GM12892 (cell line): ENCODE results near the gene GCNT1.
"Not testable (repeated sequence)": the region's sequence is repeated elsewhere in the genome, so short reads cannot be mapped to it uniquely, and the experiment has no call there.

ENCODE experiments used
- DNase-seq: peaks from one replicate; pipeline ENCODE4 v3.0.0; 2011; ENCODE audit not compliant: insufficient read length
- FAIRE-seq: peaks from 2 replicates; lab custom pipeline; 2011; peaks lifted over from hg19 to GRCh38; lab: Jason Lieb, UNC
- POLR2A ChIP-seq: IDR thresholded peaks from 2 replicates; pipeline ENCODE4 v1.6.1; 2011; ENCODE audit warnings: low read depth, low read length, control low read depth
- POLR2AphosphoS5 ChIP-seq: IDR thresholded peaks from 2 replicates; pipeline ENCODE4 v1.6.1; 2011; ENCODE audit warnings: low read depth, low read length, control low read depth
- TAF1 ChIP-seq: IDR thresholded peaks from 2 replicates; pipeline ENCODE4 v1.6.1; 2011; ENCODE audit warnings: low read depth, mild to moderate bottlenecking, control low read depth, low read length, borderline replicate concordance

The GCNT1 gene

GRCh38 chr9:76510446-76510845 lies 51.5 kb downstream of the GCNT1 start:
- FAIRE-seq (no peak), DNase-seq (no peak)
- no peak for TF ChIP-seq POLR2A
- TF ChIP-seq TAF1, result no peak
- TF ChIP-seq POLR2AphosphoS5, result no peak

- FAIRE-seq (no peak), DNase-seq (no peak)
- TF ChIP-seq POLR2AphosphoS5 (no peak), TAF1 (no peak), POLR2A (no peak)
Measured at GRCh38 chr9:76512826-76513225, 53.8 kb downstream of the GCNT1 start.

- DNase-seq, result no peak
- peak; percentile 14 for FAIRE-seq
- TF ChIP-seq POLR2AphosphoS5 (no peak), TAF1 (no peak), POLR2A (no peak)
Measured at GRCh38 chr9:76516350-76516749, 57.4 kb downstream of the GCNT1 start.

- FAIRE-seq, result peak; percentile 76
- no peak for DNase-seq
- TF ChIP-seq TAF1 (no peak), POLR2AphosphoS5 (no peak)
Measured at GRCh38 chr9:76516871-76517270, 57.9 kb downstream of the GCNT1 start.

GRCh38 chr9:76519075-76519835 lies 60.3 kb downstream of the GCNT1 start:
- no peak for FAIRE-seq
- no peak for DNase-seq
- TF ChIP-seq POLR2AphosphoS5 (no peak), TAF1 (no peak), POLR2A (no peak)

DNA sequence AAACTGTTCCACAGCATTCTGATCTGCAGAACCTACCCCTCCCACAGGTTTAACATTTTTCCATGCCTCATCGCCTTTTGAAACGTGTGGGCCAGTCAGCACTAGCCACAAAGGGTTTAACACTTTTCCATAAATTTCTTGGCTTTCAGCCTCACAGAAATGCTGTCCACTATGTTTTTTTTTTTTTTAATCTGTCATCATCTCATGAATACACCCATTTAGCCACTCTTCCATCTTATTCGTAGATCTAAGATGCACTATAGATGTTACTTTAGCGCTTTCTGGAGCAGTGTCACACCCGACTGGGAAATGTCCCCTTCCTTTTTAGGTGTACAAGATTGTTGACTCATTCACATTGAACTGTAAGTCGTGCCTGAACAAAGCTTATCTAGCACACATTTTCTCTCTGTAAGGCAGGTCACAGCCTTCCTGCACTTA lies 62.3 kb downstream of the GCNT1 start:
- DNase-seq, result no peak
- no peak for FAIRE-seq
- TF ChIP-seq TAF1 (no peak), POLR2AphosphoS5 (no peak), POLR2A (no peak)

- TF ChIP-seq POLR2A (no peak), POLR2AphosphoS5 (no peak), TAF1 (no peak)
- DNase-seq (no peak), FAIRE-seq (no peak)
Measured at GRCh38 chr9:76521906-76522305, 62.9 kb downstream of the GCNT1 start.

- not testable (repeated sequence) for DNase-seq, FAIRE-seq
Measured at GRCh38 chr9:76523617-76524200, 64.7 kb downstream of the GCNT1 start.

DNA sequence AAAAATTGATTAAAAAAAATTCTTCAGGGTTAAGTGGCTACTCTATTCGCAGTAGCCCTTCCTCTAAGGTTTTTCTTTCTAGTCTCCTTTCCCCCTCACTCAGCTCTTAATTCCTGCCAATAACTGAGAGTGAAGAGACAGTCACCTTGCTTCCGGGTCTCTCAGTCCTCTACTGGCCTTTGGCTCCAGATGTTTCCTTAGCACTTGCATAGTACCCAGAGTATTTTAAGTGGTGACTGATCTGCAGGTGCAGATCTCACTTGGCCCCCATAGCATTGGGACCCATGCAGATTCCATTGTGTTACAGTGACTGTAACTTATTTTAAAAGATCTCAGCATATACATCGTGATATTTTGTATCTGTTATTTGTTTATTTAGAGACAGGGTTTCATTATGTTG lies 66.2 kb downstream of the GCNT1 start:
- DNase-seq, result no peak
- no peak for TF ChIP-seq POLR2A
- TF ChIP-seq POLR2AphosphoS5, result no peak
- no peak for TF ChIP-seq TAF1
- FAIRE-seq, result no peak

GRCh38 chr9:76526026-76526425 lies 67.0 kb downstream of the GCNT1 start:
- TF ChIP-seq TAF1 (no peak), POLR2A (no peak), POLR2AphosphoS5 (no peak)
- DNase-seq (no peak), FAIRE-seq (no peak)

DNA sequence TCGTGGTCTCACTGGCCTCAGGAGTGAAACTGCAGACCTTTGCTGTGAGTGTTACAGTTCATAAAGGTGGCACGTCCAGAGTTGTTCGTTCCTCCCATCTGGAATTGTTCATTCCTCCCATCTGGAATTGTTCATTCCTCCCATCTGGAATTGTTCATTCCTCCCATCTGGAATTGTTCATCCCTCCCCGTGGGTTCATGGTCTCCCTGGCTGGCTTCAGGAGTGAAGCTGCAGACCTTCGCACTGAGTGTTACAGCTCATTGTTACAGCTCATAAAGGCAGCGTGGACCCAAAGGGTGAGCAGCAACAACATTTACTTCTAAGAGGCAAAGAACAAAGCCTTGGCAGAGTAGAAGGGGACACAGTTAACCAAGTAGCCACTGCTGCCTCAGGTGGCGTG lies 69.1 kb downstream of the GCNT1 start:
- TF ChIP-seq POLR2AphosphoS5, result no peak
- TF ChIP-seq POLR2A, result no peak
- TF ChIP-seq TAF1, result no peak
- no peak for FAIRE-seq
- DNase-seq, result no peak

GRCh38 chr9:76528642-76529190 lies 69.7 kb downstream of the GCNT1 start:
- no peak for FAIRE-seq
- no peak for TF ChIP-seq POLR2AphosphoS5
- no peak for TF ChIP-seq POLR2A
- TF ChIP-seq TAF1, result no peak
- DNase-seq, result no peak

DNA sequence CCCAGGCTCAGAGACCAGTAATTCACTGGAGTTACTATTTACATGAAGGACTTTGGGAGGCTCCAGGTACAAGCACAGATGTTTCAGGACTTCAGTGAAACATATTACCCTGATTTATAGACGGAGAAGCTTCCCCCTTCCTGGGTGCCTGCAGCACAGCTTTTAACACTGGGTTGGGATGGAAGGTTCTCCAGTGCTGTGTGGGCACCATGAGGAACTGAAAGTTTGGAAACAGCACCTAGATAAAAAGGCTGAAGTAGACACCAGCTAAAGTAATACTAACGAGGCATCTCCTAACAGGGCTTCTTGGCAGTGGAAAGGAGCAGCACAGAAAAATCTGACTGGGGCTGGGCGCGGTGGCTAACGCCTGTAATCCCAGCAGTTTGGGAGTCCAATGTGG lies 70.7 kb downstream of the GCNT1 start:
- FAIRE-seq (no peak), DNase-seq (no peak)
- TF ChIP-seq TAF1 (no peak), POLR2A (no peak), POLR2AphosphoS5 (no peak)
